ENCODE data around the gene SCYGR1. TPM values are rescaled to one million over a fixed set of nuclear protein-coding genes. Genes with fewer than 3 reads are reported as not detected.

Gene SCYGR1
- total and polyA plus RNA-seq, 2 of the 13 experiments (the other 11 are each of a cell fraction or from before 2014, with no cell fraction given) = not detected

GRCh38 chr2:227428731-227429285, 41.1 kb upstream of the SCYGR1 start:
- no peak for FAIRE-seq
- peak; percentile 90 for DNase-seq (ENCODE audit: low spot score)
- peaks cover 19% of the 10 kb centered on the region for H3K9me3 ChIP-seq (ENCODE audit: low read length)
- no peak overlapping the region for H3K9ac ChIP-seq (ENCODE audit: insufficient read depth, low read depth, low read length)
- H3K79me2 ChIP-seq (ENCODE audit: insufficient read depth, low read length) = no peaks in the 10 kb centered on the region
- H3K36me3 ChIP-seq (replicated peaks in 1 of 2; ENCODE audit: control insufficient read depth in 1 of 2, insufficient read depth in 2 of 2, low read length in 2 of 2) = no peaks in the 10 kb centered on the region
- 24% methylated on average over 8 of the region's 8 CpGs for WGBS (ENCODE audit: low lambda C conversion rate)
- peak overlapping the region; percentile 35 for H3K27ac ChIP-seq (ENCODE audit: extremely low read length, insufficient read depth, low read length)
- H3K4me2 ChIP-seq (ENCODE audit: low read depth, low read length) = peak overlapping the region; percentile 70
- in situ Hi-C loops (cut with HindIII; ENCODE audit: extremely low pct_ligation_motif_present, low pct_unique_long_range_greater_than_20kb) = no loop called here
- BruUV-seq (replicated peaks) = no TSS peak
- H3K4me3 ChIP-seq (replicated peaks in 1 of 3; ENCODE audit: insufficient read depth in 1 of 3, low read depth in 2 of 3, low read length in 3 of 3) = peak overlapping the region in 1 of 3 experiments; percentile 19; a peak in 1 of 6 replicates
- ATAC-seq = peak; percentile 80
- H3K27me3 ChIP-seq (ENCODE audit: control insufficient read depth in 1 of 2, insufficient read depth in 2 of 2, low read length in 2 of 2) = no peaks in the 10 kb centered on the region
- peaks cover 39% of the 10 kb centered on the region for H3K4me1 ChIP-seq (ENCODE audit: insufficient read depth, low read length)
- ChIA-PET CTCF (ENCODE audit: low intra/inter-chr PET ratio, low total read pairs) (no interaction called here), POLR2A (interaction anchor here (1.2 kb wide), 1 partner anchor 39 kb away, joined by 3 read pairs; no protein-coding TSS in a partner anchor)
- H4K20me1 ChIP-seq (ENCODE audit: insufficient read depth, low read length) = no peaks in the 10 kb centered on the region
- no peak overlapping the region for H2AFZ ChIP-seq (ENCODE audit: low read length)
- intact Hi-C loops (cut with micrococcal nuclease; ENCODE audit: unreplicated experiment) = loop anchor here (1.0 to 2.0 kb wide), 2 partner anchors 22 to 38 kb away; no protein-coding TSS in a partner anchor
- TF ChIP-seq HNF4G (IDR thresholded peaks at IDR 0.05; ENCODE audit: borderline replicate concordance, low read depth, low read length) = peak; percentile 88
- no peak for TF ChIP-seq HNF4G (CRISPR knock-in tag; IDR thresholded peaks at IDR 0.05; ENCODE audit: borderline replicate concordance, low read depth)
- 0 out of 2 replicates have a peak, but pooled peaks have one; percentile 24 for TF ChIP-seq ISL2 (CRISPR knock-in tag; IDR thresholded peaks at IDR 0.05)
- peak; percentile 34; the same call in 1 of the 2 replicates for TF ChIP-seq NR2F6 (IDR thresholded peaks at IDR 0.05)
- TF ChIP-seq NR2F6 (CRISPR knock-in tag; IDR thresholded peaks at IDR 0.05) = no peak
- no peak for TF ChIP-seq SOX13 (IDR thresholded peaks at IDR 0.05)
- TF ChIP-seq SOX13 (CRISPR knock-in tag; conservative IDR thresholded peaks at IDR 0.05 in 1 of 2, IDR thresholded peaks at IDR 0.05 in 1 of 2) = peak in 1 of 2 experiments; percentile 49; a peak in 1 of 4 replicates
- TF ChIP-seq ZNF367 (CRISPR knock-in tag; IDR thresholded peaks at IDR 0.05; ENCODE audit: borderline replicate concordance) = no peak
- peak; percentile 68; the same call in 1 of the 2 replicates for TF ChIP-seq STAT5B (CRISPR knock-in tag; IDR thresholded peaks at IDR 0.05)
- TF ChIP-seq RCOR2 (CRISPR knock-in tag; IDR thresholded peaks at IDR 0.05) = 0 out of 2 replicates have a peak, but pooled peaks have one; percentile 46
- peak; percentile 54; the same call in 1 of the 2 replicates for TF ChIP-seq SOX5 (CRISPR knock-in tag; IDR thresholded peaks at IDR 0.05; ENCODE audit: borderline replicate concordance)
- no peak for TF ChIP-seq PAX8 (CRISPR knock-in tag; IDR thresholded peaks at IDR 0.05; ENCODE audit: borderline replicate concordance)
- TF ChIP-seq AHDC1 (CRISPR knock-in tag; IDR thresholded peaks at IDR 0.05; ENCODE audit: borderline replicate concordance) = 0 out of 2 replicates have a peak, but pooled peaks have one; percentile 30
- no peak for TF ChIP-seq ZNF790 (CRISPR knock-in tag; IDR thresholded peaks at IDR 0.05; ENCODE audit: borderline replicate concordance)
- peak; percentile 80 for TF ChIP-seq TCF7 (IDR thresholded peaks at IDR 0.05; ENCODE audit: low read depth)
- TF ChIP-seq, protein P1, sequence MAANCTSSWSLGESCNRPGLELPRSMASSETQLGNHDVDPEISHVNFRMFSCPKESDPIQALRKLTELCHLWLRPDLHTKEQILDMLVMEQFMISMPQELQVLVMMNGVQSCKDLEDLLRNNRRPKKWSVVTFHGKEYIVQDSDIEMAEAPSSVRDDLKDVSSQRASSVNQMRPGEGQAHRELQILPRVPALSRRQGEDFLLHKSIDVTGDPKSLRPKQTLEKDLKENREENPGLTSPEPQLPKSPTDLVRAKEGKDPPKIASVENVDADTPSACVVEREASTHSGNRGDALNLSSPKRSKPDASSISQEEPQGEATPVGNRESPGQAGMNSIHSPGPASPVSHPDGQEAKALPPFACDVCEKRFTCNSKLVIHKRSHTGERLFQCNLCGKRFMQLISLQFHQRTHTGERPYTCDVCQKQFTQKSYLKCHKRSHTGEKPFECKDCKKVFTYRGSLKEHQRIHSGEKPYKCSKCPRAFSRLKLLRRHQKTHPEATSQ (CRISPR knock-in tag; IDR thresholded peaks at IDR 0.05; ENCODE audit: borderline replicate concordance) = 0 out of 2 replicates have a peak, but pooled peaks have one; percentile 41
- peak; percentile 38; the same call in 1 of the 2 replicates for TF ChIP-seq TBX2 (CRISPR knock-in tag; IDR thresholded peaks at IDR 0.05; ENCODE audit: borderline replicate concordance)
- no peak for TF ChIP-seq FOXA1 (IDR thresholded peaks at IDR 0.05)
- peak; percentile 48; the same call in 1 of the 2 replicates for TF ChIP-seq FOXA1 (CRISPR knock-in tag; IDR thresholded peaks at IDR 0.05)
- peak; percentile 20 for TF ChIP-seq TEAD3 (CRISPR knock-in tag; optimal IDR thresholded peaks at IDR 0.05; ENCODE audit: borderline replicate concordance)

Data from HepG2 (cell line).